C4-2B (cell line): ENCODE measurements around the gene EIF4A2.

ENCODE experiments used
- CTCF ChIP-seq: fragments of 450-650 bp; conservative IDR thresholded peaks from 2 replicates; pipeline ENCODE4 v1.5.1; 2017; ENCODE audit warnings: mild to moderate bottlenecking
- ZFX ChIP-seq: fragments of 450-650 bp; IDR thresholded peaks from 2 replicates; pipeline ENCODE4 v1.6.1; 2017

DNA sequence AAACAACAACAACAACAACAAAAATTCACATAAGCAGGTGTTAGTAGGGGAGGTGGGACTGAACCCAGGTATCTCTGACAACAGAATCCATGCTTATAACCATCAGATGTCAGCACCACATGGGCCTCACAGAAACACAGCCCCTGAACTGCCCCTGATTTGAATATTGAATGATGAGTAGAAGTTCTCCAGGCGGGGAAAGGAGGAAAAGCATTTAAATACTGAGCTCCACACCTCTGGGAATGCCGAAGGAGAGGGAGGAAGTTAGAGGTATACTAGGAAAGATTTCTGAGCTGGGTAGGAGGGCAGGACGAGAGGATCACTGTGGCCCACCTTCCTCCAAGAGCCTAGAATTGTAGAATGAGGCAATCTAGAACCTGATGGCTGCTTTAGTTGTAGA, 31.9 kb upstream of the EIF4A2 start:
- no peak for TF ChIP-seq CTCF
- TF ChIP-seq ZFX, result no peak
